OCI-LY3 (cell line): ENCODE data around the gene SMYD3.

Experiments used
- H2AFZ ChIP-seq: fragments of 200-600, 300-600 bp; shearing (Covaris generic); 2 replicates; pipeline ENCODE4 v1.6.0; 2014; ENCODE audit warnings: antibody characterized with exemption, low read depth, low read length
- H3K27ac ChIP-seq: fragments of 200-600, 300-600 bp; sonication (generic); 2 replicates; pipeline ENCODE4 v1.5.1; 2014; ENCODE audit warnings: mild to moderate bottlenecking, low read length, moderate library complexity, mixed read lengths
- H3K27me3 ChIP-seq: fragments of 200-600, 300-600 bp; sonication (generic); 2 replicates; pipeline ENCODE4 v1.6.1; 2014; ENCODE audit warnings: low read depth, low read length, mixed read lengths
- H3K36me3 ChIP-seq: fragments of 200-600, 300-600 bp; sonication (generic); replicated peaks from 2 replicates; pipeline ENCODE3; 2014; ENCODE audit warnings: low read depth, low read length, mixed read lengths
- H3K4me1 ChIP-seq: fragments of 300-600, 200-600 bp; sonication (generic); 2 replicates; pipeline ENCODE4 v1.6.1; 2014; ENCODE audit warnings: low read length, mixed read lengths
- H3K4me2 ChIP-seq: fragments of 200-600, 300-600 bp; sonication (generic); 2 replicates; pipeline ENCODE4 v1.6.1; 2014; ENCODE audit warnings: low read length, mixed read lengths
- H3K4me3 ChIP-seq: fragments of 300-600, 200-600 bp; sonication (generic); 2 replicates; pipeline ENCODE4 v1.5.1; 2014; ENCODE audit warnings: antibody characterized with exemption, mild to moderate bottlenecking, low read length, moderate library complexity
- H3K79me2 ChIP-seq: fragments of 300-600, 200-600 bp; shearing (Covaris generic); 2 replicates; pipeline ENCODE4 v1.6.1; 2014; ENCODE audit warnings: mild to moderate bottlenecking, low read length, mixed read lengths
- H3K9ac ChIP-seq: fragments of 300-600, 200-600 bp; shearing (Covaris generic); 2 replicates; pipeline ENCODE4 v1.6.0; 2014; ENCODE audit warnings: mild to moderate bottlenecking, low read length, moderate library complexity
- H3K9me3 ChIP-seq: fragments of 200-600, 300-600 bp; shearing (Covaris generic); 2 replicates; pipeline ENCODE4 v1.6.1; 2014; ENCODE audit warnings: low read length, mixed read lengths; ENCODE audit not compliant: insufficient read depth
- H4K20me1 ChIP-seq: fragments of 200-600, 300-600 bp; sonication (generic); 2 replicates; pipeline ENCODE4 v1.6.1; 2016; ENCODE audit warnings: low read length, mixed read lengths; ENCODE audit not compliant: insufficient read depth
- CTCF ChIP-seq: fragments of 200-600, 300-600 bp; sonication (generic); IDR thresholded peaks from 2 replicates; pipeline ENCODE4 v1.5.1; 2014; ENCODE audit warnings: antibody characterized with exemption, low read length, low read depth
- EZH2phosphoT487 ChIP-seq: fragments of 200-600 bp; shearing (Covaris generic); IDR thresholded peaks from 2 replicates; pipeline ENCODE4 v1.6.1; 2018; ENCODE audit warnings: antibody characterized with exemption, mixed run types, low read depth

Gene SMYD3

GRCh38 chr1:246182149-246182851 is 324.8 kb downstream of the SMYD3 start:
- Histone ChIP-seq H3K27me3 (no peaks in the 10 kb centered on the region), H4K20me1 (no peaks in the 10 kb centered on the region), H3K79me2 (no peaks in the 10 kb centered on the region), H3K9ac (no peak overlapping the region), H3K27ac (no peak overlapping the region), H3K36me3 (no peaks in the 10 kb centered on the region), H2AFZ (no peak overlapping the region), H3K4me2 (no peak overlapping the region), H3K4me3 (no peak overlapping the region), H3K4me1 (no peaks in the 10 kb centered on the region), H3K9me3 (no peaks in the 10 kb centered on the region)
- TF ChIP-seq EZH2phosphoT487, result no peak
- no peak for TF ChIP-seq CTCF

- TF ChIP-seq CTCF, result no peak
- no peak for TF ChIP-seq EZH2phosphoT487
- H3K4me3 ChIP-seq, result no peak overlapping the region
- no peaks in the 10 kb centered on the region for H3K9me3 ChIP-seq
- H3K4me1 ChIP-seq, result no peaks in the 10 kb centered on the region
- H3K4me2 ChIP-seq, result no peak overlapping the region
- no peak overlapping the region for H3K9ac ChIP-seq
- no peaks in the 10 kb centered on the region for H3K36me3 ChIP-seq
- no peaks in the 10 kb centered on the region for H3K79me2 ChIP-seq
- no peaks in the 10 kb centered on the region for H3K27me3 ChIP-seq
- H4K20me1 ChIP-seq, result no peaks in the 10 kb centered on the region
- H3K27ac ChIP-seq, result no peak overlapping the region
- no peak overlapping the region for H2AFZ ChIP-seq
These were observed 325.8 kb downstream of the SMYD3 start for GRCh38 chr1:246181241-246181640.

GRCh38 chr1:246179401-246179800 is 327.7 kb downstream of the SMYD3 start:
- H3K4me2 ChIP-seq, result no peak overlapping the region

More at GRCh38 chr1:246179401-246179800, 327.7 kb downstream of the SMYD3 start:
- no peaks in the 10 kb centered on the region for H4K20me1 ChIP-seq
- H3K9ac ChIP-seq, result no peak overlapping the region
- H3K9me3 ChIP-seq, result no peaks in the 10 kb centered on the region
- H3K27ac ChIP-seq, result no peak overlapping the region
- no peaks in the 10 kb centered on the region for H3K27me3 ChIP-seq
- no peaks in the 10 kb centered on the region for H3K79me2 ChIP-seq
- no peak overlapping the region for H2AFZ ChIP-seq
- H3K4me3 ChIP-seq, result no peak overlapping the region
- no peak for TF ChIP-seq CTCF
- no peak for TF ChIP-seq EZH2phosphoT487
- no peaks in the 10 kb centered on the region for H3K36me3 ChIP-seq
- H3K4me1 ChIP-seq, result no peaks in the 10 kb centered on the region
